Left forelimb (tissue), 1 donor: ENCODE data around the gene MOB1B.
"Not testable (repeated sequence)": the region's sequence is repeated elsewhere in the genome, so short reads cannot be mapped to it uniquely, and the experiment has no call there.

Source experiments
- DNase-seq: peaks from one replicate; pipeline ENCODE4 v3.0.0-alpha.2; 2018; ENCODE audit warnings: low spot score

The MOB1B gene

DNA sequence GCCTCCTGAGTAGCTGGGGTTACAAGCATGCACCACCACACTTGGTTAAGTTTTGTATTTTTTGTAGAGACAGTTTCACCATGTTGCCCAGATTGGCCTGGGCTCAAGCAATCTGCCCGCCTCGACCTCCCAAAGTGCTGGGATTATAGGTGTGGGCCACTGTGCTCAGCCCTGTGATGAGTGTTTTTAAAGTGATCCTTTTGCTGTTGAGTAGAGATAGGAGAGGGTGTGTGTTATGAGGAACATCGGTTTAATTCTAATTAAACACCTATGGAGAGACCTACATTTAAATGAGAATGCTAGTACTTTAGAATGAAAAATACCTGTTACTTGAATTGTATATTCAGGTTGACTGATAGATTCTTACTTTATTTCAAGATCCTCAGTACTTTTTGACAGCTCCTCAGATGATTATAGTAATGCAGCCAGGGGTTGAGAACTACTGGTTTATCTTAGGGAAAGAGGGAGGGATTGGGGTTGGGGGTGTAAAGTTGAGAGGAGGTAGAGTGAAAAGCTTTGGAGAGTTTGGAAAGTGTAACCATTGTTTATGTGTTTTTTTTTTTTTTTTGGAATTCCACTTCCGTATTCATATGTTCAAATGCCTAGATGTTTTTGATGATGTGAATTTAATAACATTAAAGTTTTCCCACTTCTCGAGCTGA is 54.5 kb downstream of the MOB1B start:
- DNase-seq, result no peak

DNA sequence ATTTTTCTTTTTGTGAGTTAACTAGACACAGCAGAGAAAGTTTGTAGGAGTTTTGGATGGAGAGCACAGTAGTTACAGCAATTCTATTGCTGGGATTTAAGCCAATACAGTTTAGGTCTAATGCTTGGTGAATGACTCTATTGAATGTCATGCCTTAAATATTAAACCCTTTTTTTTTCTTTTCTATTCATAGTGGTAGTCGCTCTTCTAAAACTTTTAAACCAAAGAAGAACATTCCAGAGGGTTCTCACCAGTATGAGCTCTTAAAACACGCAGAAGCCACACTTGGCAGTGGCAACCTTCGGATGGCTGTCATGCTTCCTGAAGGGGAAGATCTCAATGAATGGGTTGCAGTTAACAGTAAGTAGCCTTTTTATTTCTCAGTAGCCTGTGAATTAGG is 56.5 kb downstream of the MOB1B start:
- no peak for DNase-seq

- DNase-seq, result no peak
Observed at GRCh38 chr4:70969076-70969475, 66.9 kb downstream of the MOB1B start.

GRCh38 chr4:70976252-70976651 is 74.1 kb downstream of the MOB1B start:
- no peak for DNase-seq

GRCh38 chr4:70979445-70980008 is 77.4 kb downstream of the MOB1B start:
- DNase-seq, result no peak

GRCh38 chr4:70980196-70980595 is 78.0 kb downstream of the MOB1B start:
- DNase-seq, result no peak

DNA sequence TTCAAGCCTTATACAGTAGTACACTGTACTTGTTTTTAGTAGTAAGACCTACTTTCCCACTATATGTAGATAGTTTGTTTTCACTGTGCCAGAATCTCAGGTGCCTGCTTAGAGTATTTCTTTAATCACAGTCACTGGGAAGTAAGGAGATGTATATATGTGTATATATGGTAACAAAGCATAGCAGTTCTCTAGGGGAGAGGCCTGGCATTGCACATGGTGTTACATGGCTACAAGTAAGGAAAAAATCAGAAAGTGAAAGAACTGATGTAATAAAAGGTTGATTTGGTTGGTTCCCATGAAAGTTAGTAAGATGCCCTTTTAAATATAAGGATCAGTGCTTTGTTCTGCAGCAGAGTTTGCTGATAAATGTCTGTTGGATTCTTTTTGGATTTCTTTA is 81.9 kb downstream of the MOB1B start:
- no peak for DNase-seq

GRCh38 chr4:70984589-70984988 is 82.4 kb downstream of the MOB1B start:
- no peak for DNase-seq

GRCh38 chr4:70991596-70991995 is 89.4 kb downstream of the MOB1B start:
- DNase-seq, result no peak

- DNase-seq, result no peak
Observed at GRCh38 chr4:70992391-70992881, 90.3 kb downstream of the MOB1B start.

DNA sequence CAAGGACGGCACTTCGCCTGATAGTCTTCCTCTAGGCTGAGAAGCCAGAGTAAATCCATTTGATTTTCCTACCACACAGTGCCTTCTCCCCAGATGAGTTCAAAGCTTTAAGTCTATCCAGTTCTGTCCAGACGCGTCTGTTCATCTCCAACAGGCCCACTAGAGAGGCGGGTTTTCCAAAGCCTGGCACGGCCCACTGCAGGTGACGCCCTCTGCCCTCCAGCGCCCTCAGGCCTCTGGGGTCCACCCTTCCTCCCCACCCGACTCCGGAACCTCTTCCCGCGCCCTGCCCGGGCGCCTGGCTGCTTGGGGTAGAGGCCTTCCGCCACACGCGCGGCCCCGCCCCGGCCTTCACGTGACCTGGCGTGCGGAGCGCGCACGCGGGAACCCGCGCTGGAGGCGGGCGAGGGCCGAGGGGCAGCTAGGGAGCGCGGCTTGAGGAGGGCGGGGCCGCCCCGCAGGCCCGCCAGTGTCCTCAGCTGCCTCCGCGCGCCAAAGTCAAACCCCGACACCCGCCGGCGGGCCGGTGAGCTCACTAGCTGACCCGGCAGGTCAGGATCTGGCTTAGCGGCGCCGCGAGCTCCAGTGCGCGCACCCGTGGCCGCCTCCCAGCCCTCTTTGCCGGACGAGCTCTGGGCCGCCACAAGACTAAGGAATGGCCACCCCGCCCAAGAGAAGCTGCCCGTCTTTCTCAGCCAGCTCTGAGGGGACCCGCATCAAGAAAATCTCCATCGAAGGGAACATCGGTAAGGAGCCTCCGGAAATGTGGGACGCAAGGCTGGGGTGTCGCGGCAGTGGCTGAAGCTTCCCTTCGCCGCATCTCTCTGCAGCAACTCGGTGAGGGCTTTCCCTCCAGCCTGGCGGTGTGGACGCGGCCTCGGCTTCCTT is 91.3 kb downstream of the MOB1B start, which contains the start of gene DCK:
DCK (plus strand) TSS at position 469 of the 888 bp plus-strand sequence; CDS start at position 656, 187 bp downstream.
- peak; percentile 93 for DNase-seq

DNA sequence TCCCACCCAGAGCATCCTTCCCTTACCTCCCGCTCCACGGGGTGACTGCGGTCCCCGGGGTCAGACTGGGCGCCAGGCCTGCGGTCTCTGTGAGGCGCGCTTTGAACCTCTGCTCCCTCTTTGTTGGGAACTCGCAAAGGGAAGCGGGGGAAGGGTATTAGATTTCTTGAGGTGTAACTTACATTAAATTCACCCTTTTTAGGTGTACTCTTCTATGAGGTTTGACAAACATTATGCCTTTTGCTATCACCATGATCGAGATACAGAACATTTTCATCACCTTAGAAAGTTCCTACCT is 91.8 kb downstream of the MOB1B start:
- no peak for DNase-seq

DNA sequence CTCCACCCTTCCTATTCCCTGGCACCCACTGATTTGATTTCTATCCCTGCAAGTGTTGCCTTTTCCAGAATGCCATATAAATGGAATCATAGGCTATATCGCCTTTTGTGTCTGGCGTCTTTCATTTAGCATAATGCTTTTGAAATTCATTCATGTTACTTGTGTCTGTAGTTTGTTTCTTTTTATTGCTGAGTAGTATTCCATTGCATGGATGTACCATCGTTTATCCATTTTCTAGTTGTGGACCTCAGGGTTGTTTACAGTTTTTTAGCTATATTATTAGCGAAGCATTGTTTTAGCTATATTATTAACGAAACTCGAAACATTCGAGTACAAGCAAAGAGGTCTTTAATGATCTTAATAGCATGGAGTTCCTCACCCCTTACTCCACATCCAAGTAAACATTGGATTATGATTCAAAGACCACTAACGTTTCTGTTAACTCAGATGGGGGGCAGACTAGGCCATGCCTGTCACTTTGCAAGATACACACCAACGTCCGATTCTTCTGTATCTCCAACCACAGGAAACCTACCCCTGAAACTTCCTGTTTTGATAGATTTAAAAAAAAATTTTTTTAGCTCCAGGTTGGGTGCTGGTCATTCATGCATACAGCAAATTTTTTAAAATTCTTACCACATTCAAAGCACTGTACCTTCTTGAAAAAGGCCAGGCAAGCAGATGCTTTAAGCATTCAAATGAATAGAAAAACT is 92.4 kb downstream of the MOB1B start:
- DNase-seq, result no peak

DNA sequence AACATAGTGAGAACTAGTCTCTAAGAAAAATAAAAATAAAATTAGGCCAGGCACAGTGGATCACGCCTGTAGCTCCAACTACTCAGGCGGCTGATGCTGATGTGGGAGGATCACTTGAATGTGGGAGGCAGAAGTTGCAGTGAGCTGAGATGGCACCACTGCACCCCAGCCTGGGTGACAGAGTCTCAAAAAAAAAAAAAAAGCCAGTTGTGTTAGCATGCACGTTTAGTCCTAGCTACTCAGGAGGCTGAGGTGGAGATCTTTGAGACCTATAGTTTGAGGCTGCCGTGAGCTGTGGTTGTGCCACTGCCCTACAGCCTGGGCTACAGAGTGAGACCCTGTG is 93.8 kb downstream of the MOB1B start:
- DNase-seq, result no peak

- no peak for DNase-seq
Observed at GRCh38 chr4:70997036-70997435, 94.9 kb downstream of the MOB1B start.

GRCh38 chr4:70997546-70997945 is 95.4 kb downstream of the MOB1B start:
- no peak for DNase-seq

DNA sequence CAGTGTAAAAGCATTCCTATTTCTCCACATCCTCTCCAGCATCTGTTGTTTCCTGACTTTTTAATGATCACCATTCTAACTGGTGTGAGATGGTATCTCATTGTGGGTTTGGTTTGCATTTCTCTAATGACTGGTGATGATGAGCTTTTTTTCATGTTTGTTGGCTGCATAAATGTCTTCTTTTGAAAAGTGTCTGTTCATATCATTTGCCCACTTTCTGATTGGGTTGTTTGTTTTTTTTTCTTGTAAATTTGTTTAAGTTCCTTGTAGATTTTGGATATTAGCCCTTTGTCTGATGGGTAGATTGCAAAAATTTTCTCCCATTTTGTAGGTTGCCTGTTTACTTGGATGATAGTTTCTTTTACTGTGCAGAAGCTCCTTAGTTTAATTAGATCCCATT is 97.5 kb downstream of the MOB1B start:
- DNase-seq, result not testable (repeated sequence)

- not testable (repeated sequence) for DNase-seq
Observed at GRCh38 chr4:71001363-71001762, 99.2 kb downstream of the MOB1B start.

DNA sequence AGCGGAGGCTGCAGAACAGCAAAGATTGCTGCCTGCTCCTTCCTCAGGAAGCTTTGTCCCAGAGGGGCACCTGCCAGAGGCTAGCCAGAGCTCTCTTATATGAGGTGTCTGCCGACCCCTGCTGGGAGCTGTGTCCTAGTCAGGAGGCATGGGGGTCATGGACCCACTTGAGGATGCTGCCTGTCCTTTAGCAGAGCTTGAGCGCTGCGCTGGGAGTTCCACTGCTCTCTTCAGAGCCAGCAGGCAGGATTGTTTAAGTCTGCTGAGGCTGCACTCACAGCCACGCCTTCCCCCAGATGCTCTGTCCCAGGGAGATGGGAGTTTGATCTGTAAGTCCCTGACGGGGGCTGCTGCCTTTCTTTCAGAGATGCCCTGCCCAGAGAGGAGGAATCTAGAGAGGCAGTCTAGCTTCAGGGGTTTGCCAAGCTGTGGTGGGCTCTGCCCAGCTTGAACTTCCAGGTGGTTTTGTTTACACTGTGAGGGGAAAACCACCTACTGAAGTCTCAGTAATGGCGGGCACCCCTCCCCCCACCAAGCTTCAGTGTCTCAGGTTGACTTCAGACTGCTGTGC is 102.2 kb downstream of the MOB1B start:
- no peak for DNase-seq

GRCh38 chr4:71005025-71005424 is 102.9 kb downstream of the MOB1B start:
- DNase-seq, result not testable (repeated sequence)

DNA sequence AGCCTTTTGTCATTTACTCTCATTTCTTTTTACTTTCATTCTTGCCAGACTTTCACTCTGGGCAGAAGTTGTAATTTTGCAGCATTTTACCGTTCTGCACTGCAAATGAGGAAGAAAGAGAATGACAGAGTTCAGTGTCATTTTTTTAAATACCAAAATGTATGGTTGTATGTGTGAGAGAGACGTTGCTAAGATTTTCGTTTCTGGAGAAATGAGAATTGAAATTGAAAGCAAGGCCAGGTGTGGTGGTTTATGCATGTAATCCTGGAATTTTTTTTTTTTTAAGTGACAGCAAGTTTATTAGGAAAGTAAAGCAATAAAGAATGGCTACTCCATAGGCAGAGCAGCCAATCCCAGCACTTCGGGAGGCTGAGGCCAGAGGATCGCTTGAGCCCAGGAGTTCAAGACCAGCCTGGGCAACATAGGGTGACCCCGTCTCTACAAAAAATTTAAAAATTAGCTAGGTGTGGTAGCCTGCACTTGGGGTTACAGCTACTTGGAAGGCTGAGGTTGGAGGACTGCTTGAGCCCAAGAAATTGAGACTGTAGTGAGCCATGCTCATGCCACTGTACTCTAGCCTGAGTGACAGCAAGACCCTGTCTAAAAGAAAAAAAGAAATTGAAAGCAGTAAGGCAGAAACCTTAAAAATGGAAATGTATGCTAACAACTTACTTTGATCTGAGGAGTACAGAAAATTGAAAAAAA is 104.2 kb downstream of the MOB1B start:
- no peak for DNase-seq
